Peyer's patch (tissue), 4 donors: ENCODE results near the gene DCAF6.

Experiments used
- CTCF ChIP-seq, 6 experiments: fragments of 450-650 bp in 4 of 6; fragments of 200-600 bp in 2 of 6; sonication (generic) in 1 of 6; IDR thresholded peaks; one replicate each; pipeline ENCODE4 v1.5.1; 2017 to 2019; ENCODE audit warnings: antibody characterized with exemption in 6 of 6, mild to moderate bottlenecking in 3 of 6, moderate library complexity in 1 of 6
- POLR2A ChIP-seq, 2 donors: fragments of 450-650 bp; IDR thresholded peaks; one replicate each; pipeline ENCODE4 v1.5.1; 2017; ENCODE audit warnings: antibody characterized with exemption in 2 of 2, mild to moderate bottlenecking in 2 of 2, moderate library complexity in 2 of 2

DNA sequence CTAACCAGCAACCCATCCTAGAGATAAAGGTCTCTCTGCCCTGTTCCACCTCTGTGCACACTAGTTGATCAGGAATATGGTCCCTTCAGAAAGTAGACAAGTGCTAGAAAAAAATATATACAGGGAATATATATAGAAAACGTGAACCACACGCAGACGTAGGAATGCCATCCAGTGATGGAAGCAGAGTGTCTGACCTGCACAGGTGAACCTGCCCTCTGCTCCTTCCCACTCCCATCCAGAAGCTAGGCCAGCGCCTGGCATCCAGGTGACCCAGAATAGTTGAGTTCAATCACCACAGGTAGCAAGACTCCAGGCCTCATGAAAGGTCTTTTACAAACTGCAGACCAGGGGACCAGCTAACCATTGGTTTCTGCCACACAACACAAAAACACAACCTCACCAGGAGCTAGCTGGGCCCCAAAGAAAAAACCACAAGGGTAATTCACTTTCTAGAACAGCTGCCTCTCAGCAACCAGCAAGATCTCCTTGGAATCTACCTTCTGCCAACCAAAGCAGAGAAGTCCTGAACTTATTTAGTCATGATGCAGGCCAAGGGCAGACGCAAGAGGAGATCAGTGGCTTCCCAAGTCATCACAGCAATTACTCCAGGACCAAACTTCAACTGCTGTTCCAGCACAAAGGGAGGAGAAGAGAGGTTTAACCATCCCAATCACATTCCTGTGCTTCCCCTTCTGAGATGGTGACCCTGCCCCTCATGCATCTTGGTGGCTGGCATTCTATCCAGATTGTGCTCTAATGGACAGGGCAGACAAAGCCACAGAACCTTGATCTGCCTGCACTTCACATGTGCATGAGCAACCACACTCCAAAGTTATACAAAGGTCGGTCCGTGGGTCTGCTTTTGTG, 147.2 kb downstream of the DCAF6 start:
- TF ChIP-seq CTCF (IDR thresholded peaks at IDR 0.05) (no peak), POLR2A (IDR thresholded peaks at IDR 0.05) (no peak)
